T-helper 22 cell (primary cell): ENCODE measurements around the gene ZBTB47.

Experiments
- DNase-seq: peaks from one replicate; pipeline ENCODE4 v3.0.0-alpha.2; 2020; ENCODE audit warnings: low read depth

Gene ZBTB47

DNA sequence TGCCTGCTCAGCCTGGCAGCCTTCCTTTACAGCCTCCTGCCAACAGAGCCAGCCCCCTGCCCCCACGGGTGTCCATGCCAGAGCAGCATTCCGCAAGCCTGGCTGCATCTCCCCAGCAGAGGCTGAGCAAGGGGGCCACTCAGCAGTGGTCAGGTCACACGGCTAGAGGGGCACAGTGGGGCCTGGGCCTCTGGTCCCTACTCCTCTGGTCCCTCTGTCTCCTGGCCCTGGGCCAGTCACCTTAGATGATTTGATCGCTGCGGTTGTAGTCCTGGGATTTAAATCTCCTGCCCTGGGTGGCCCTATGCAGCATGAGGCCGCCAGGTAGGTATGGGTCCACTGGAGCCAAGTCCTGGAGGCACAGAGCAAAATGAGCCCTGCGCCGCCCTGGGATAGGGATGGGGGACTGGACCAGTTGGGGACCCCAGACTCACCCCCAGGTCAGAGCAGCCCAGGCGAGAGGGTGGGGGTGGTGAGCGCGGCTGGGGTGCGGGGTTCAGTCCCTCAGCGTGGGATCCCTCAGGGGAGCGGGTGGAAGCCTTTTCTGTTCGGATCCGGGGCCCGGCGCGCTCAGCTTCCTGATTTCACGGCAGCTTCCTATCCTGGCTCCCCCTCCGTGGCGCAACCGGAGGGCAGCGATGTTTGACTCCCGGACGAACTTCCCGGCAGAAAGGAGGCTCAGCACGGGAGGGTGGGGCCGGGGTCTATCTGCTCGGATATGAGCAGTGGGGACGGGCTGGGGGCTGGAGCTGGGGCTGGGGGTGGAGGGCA is at the start of gene ZBTB47:
Gene ZBTB47, plus strand, starts transcription at position 138 of the 771 bp plus-strand sequence. CDS start 4,659 bp downstream, outside the sequence.
- DNase-seq: no peak

DNA sequence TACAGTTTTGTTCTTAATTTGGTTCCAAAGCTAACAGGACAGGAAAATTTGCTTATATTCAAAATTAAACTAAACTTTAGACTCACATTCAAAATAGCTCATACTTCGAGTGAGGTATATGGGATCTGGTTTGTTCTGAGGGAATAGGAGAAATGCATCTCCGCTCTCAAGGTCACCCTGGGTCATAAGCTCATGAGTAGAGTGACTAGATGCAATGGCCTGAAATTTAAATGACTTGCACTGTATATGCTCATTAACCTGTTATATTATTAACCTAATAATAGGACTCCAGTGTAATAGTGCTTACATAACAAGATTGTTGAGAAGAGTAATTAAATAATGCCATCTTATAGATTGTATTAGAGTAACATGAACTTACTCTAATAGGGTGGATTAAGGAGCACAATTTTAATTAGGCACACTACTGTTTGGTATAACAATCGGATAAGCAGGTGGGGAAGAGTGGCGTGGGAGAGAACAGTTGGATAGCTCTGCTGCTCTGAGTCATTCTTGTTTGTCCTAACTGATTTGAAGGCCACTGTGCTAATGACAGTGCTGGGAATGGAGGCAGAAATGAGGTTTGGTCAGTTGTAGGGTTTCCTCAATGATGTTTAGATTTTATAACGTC is 47.8 kb upstream of the ZBTB47 start:
- no peak for DNase-seq

- DNase-seq: no peak
Measured at GRCh38 chr3:42608581-42608980, 44.9 kb upstream of the ZBTB47 start.

DNA sequence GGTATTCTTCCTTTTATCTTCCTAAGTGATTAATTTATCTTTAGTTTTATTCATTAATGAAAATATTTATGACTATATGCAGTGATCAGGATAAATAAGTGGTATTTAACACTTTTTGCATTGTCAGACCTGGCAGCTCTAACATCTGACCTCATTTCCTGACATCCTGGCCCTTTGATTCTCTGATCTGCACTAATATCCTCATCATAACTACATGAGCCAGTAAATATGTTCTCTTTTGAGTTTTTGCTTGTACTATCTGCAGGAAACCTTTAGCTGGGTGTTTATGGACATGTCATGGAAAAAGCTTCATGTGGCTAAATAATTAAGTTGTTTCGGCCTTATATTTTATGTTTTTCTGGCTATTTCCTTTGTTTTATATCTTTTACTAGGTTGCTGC is 42.5 kb upstream of the ZBTB47 start:
- DNase-seq: no peak

GRCh38 chr3:42612217-42612616 is 41.3 kb upstream of the ZBTB47 start:
- DNase-seq: no peak

GRCh38 chr3:42612928-42613327 is 40.6 kb upstream of the ZBTB47 start:
- DNase-seq: no peak

DNA sequence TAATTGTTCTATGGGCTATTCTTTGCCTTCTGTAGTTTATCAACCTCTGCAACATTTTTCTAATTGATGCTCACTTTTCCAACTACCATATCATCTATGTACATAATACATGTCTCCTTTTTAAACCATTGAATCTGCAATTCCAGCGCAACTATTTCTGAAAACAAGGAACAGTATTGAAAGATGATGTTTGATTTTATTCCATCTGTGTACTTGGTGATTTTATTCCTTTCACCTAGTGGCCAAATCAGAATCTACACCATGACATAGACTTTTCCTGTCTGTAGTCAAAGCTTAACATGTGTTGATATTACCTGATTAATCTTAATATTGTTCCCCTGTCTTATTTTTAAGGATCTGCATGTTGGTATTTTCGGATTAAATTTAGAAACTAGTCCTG is 40.0 kb upstream of the ZBTB47 start:
- DNase-seq: no peak

GRCh38 chr3:42631620-42632019 is 21.9 kb upstream of the ZBTB47 start:
- no peak for DNase-seq

DNA sequence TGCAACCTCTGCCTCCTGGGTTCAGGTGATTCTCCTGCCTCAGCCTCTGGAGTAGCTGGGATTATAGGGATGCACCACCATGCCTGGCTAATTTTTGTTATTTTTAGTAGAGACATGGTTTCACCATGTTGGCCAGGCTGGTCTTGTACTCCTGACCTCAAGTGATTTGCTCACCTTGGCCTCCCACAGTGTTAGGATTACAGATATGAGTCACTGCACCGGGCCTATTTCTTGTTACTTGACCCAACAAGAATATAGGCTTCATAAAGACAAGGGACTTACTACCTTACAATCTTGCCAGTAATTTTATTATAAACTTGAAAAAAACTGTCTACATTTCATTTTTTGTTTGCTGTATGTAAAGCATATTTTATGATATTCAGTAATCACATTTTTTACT is 21.4 kb upstream of the ZBTB47 start:
- no peak for DNase-seq

- DNase-seq: no peak
Measured at GRCh38 chr3:42633544-42633943, 20.0 kb upstream of the ZBTB47 start.

DNA sequence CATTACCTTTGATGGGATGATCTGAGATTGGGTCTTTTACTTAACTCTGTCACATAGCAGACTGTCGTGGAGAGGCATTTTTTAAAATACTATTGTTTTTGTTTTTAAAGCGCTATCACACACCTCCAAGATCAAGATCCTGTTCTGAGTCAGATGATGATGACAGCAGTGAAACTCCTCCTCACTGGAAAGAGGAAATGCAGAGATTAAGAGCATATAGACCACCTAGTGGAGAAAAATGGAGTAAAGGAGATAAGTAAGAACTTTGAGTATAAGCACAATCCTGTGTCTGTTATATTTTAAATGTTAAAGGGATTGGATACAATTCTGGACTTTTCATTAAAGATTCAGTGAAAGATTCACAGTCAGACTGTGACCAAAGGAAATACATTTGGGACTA is 18.4 kb upstream of the ZBTB47 start:
- no peak for DNase-seq

- no peak for DNase-seq
Measured at GRCh38 chr3:42637001-42637400, 16.5 kb upstream of the ZBTB47 start.

DNA sequence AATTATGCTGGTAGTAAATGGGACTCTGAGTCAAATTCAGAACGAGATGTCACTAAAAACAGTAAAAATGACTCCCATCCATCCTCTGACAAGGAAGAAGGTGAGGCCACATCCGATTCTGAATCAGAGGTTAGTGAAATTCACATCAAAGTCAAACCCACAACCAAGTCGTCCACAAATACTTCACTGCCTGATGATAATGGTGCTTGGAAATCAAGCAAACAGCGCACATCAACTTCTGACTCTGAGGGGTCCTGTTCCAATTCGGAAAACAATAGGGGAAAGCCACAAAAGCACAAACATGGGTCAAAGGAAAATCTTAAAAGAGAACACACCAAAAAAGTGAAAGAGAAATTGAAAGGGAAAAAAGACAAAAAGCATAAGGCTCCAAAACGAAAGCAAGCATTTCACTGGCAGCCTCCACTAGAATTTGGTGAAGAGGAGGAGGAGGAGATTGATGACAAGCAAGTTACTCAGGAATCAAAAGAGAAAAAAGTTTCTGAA is 15.1 kb upstream of the ZBTB47 start:
- no peak for DNase-seq

DNA sequence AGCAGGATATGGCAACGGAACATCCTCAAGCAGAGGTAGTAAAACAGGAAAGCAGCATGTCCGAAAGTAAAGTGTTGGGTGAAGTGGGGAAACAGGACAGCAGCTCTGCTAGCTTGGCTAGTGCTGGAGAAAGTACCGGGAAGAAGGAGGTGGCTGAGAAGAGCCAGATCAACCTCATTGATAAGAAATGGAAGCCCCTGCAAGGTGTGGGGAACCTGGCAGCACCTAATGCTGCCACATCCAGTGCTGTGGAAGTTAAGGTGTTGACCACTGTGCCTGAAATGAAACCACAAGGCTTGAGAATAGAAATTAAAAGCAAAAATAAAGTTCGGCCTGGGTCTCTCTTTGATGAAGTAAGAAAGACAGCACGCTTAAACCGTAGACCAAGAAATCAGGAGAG is 14.3 kb upstream of the ZBTB47 start:
- no peak for DNase-seq

DNA sequence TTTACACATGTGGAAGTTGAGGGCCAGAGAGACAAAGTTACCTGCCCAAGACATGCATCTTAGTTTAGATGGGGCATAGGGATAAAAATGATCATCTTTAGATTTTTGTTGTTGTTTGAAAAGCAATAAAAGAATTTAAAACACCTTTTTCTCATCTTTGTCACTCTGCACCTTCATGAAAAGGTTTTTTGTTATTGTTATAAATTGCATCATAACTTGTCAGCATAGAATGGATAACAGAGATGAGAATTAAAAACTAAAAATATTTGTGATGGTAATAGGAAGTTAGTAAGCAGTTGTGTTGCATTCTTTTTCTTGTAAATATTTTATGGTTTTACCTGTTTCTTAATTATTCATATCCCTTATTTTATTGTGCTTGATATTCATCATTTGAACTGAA is 13.4 kb upstream of the ZBTB47 start:
- no peak for DNase-seq

DNA sequence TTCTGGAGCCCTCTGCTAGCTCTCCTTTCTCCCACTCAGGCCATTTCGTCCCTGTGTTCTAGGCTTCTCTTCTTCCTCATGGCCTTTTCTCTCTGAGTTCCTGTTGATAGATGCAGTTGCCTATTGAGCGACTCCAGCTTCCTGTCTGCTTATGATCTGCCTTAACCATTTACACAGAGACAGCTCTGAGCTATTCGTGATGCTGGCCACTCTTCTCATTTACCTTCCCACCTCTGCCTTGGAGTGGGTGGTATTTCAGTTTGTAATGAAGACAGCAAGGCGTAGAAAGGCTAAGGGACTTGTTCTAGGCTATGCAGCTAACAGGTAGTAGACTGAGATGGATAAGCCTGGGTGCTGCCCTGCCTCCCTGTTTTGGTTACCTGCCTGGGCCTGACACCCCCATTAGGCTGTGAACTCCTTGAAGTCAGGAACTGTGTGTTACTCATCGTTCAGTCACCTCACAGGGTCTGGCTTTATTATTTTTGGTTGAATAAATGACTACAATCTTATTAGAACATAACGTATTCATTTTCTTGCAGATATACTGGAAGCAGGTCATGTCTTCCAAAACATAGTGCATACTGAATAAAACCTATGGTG is 12.6 kb upstream of the ZBTB47 start:
- no peak for DNase-seq

GRCh38 chr3:42647821-42648459 is 5.6 kb upstream of the ZBTB47 start:
- no peak for DNase-seq

GRCh38 chr3:42649006-42649405 is 4.5 kb upstream of the ZBTB47 start:
- DNase-seq: no peak

DNA sequence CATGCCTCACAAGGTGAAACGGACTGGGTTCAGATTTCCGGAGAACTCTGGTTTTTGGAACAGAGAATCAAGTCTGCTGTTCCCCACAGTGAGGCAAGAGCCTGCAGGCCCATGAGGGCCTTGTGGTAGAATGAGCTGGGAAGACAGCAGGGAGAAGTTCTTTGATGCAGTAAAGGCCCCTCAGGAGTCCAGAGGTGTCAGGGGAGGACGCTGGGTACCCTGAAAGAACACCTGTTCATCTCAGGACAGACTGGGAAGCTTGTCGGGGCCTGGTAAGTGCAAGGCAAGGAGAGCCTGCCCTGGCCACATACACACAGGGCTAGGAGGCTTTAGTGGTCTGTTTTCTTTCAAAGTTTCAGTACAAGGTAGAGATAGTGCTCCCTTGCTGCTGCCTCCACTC is 3.7 kb upstream of the ZBTB47 start:
- no peak for DNase-seq

- no peak for DNase-seq
Measured at GRCh38 chr3:42651248-42652091, 2.0 kb upstream of the ZBTB47 start.

DNA sequence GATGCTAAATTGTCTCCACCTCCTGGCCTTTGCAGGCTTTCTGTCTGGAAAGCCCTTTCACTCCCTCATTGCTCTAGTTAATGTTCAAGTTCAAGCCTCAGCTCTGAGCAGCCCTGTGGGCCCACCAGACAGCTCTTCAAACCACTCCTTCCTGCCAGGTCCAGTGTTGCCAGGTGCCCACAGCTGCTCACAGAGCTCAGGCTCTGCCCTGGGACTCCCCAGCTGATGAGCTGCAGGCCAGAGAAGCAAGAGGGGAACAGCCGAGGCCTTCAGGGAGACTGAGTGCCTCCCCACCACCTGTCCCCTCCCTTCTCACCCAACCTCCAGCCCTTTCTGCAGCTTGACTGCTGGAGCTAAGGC is 1.3 kb upstream of the ZBTB47 start:
- no peak for DNase-seq
